Psoas muscle (tissue), 8 donors: ENCODE measurements around the gene GP2. TPM values are rescaled to one million over a fixed set of nuclear protein-coding genes. Genes with fewer than 3 reads are reported as not detected.

ENCODE experiments used
- ATAC-seq, 4 donors: fragments of 200-7000 bp; cut with Tn5 transposase; one replicate each; pipeline ENCODE4 v1.9.1; 2020; ENCODE audit warnings: moderate library complexity in 3 of 4, mild to moderate bottlenecking in 2 of 4
- DNase-seq, 2 donors: peaks; one replicate each; pipeline ENCODE4 v3.0.0-alpha.2; 2020
- H3K27ac ChIP-seq: fragments of 200-600 bp; one replicate; pipeline ENCODE4 v1.8.0; 2022
- H3K27me3 ChIP-seq, 3 donors: fragments of 200-600 bp in 1 of 3; one replicate each; pipeline versions ENCODE4 v1.6.1 to v1.8.0; 2013 to 2022; ENCODE audit warnings: low read length in 2 of 3, mild to moderate bottlenecking in 2 of 3, moderate library complexity in 1 of 3; ENCODE audit not compliant: insufficient read depth in 3 of 3
- H3K36me3 ChIP-seq, 2 donors: fragments of 200-600 bp in 1 of 2; one replicate each; pipeline versions ENCODE4 v1.6.1 to v1.8.0; 2013 to 2022; ENCODE audit warnings: low read depth in 1 of 2, mild to moderate bottlenecking in 1 of 2, moderate library complexity in 1 of 2; ENCODE audit not compliant: insufficient read depth in 1 of 2
- H3K4me1 ChIP-seq: fragments of 200-600 bp; one replicate; pipeline ENCODE4 v1.8.0; 2022
- H3K4me3 ChIP-seq: fragments of 200-600 bp; one replicate; pipeline ENCODE4 v1.8.0; 2022; ENCODE audit warnings: mild to moderate bottlenecking
- H3K9me3 ChIP-seq: fragments of 200-600 bp; one replicate; pipeline ENCODE4 v1.8.0; 2022
- CTCF ChIP-seq: fragments of 200-600 bp; IDR thresholded peaks from one replicate; pipeline ENCODE4 v1.8.0; 2022; ENCODE audit warnings: antibody characterized with exemption
- WGBS, 3 donors: extraction: QIAGEN DNeasy Blood & Tissue Kit; methylation state at CpG; one replicate each; pipeline versions ENCODE4 v1.1.6 to v1.1.7; 2013; 5-methylcytosine and 5-hydroxymethylcytosine counted together
- intact Hi-C, 2 donors: fragments of 100-400 bp; cut with DNase I; formaldehyde crosslinking; loops; one replicate each; pipeline versions ENCODE4 v1.11.0 to v1.14.2; 2022
- polyA plus RNA-seq, 3 donors: library from polyadenylated mRNA; stranded (reverse); fragments of 200-250 nt; gene quantifications; one replicate each; pipeline ENCODE4 v1.2.3, GENCODE V29; 2013
- total RNA-seq, 4 donors: library from RNA; stranded (reverse); fragmentation: NEBNext Ultra II Directional in 2 of 4; extraction: Animal tissue kit (Norgen Biotek cat#: 25700) in 2 of 4; gene quantifications; one replicate each; pipeline versions ENCODE4 v1.2.1 to v1.2.4, GENCODE V29; 2021 to 2023
- donor health status: healthy with polysubstance abuse.
- donor health status: DM: no; HTN: no; CAD: no; lungs with moderate emphysema.
- donor health status: Bipolar disorder and iron deficiency.
- donor health status: healthy.
- donor health status: DM: yes; HTN: yes; CAD: no.
- donor health status: DM: no; HTN: no; CAD: no.
- donor health status: DM: no; HTN: no; CAD: no.
- donor health status: DM: yes; HTN: yes; CAD: no.

GP2 gene
- total and polyA plus RNA-seq, 7 donors = 0.34 to 3.1 (median 0.91) TPM; not detected in 3

GRCh38 chr16:20310421-20311395 is 16.6 kb downstream of the GP2 start:
- H3K27me3 ChIP-seq = peaks cover 0 to 4% (median 0%) of the 10 kb centered on the region in 3 donors
- no peak overlapping the region for H3K4me3 ChIP-seq
- no peak for TF ChIP-seq CTCF
- 77 to 78% (median 78%) methylated on average over 11 of the region's 11 CpGs for WGBS, 3 donors
- no peaks in the 10 kb centered on the region for H3K4me1 ChIP-seq
- no peak overlapping the region for H3K27ac ChIP-seq
- ATAC-seq = no peak
- intact Hi-C loops = no loop called here
- H3K36me3 ChIP-seq = no peaks in the 10 kb centered on the region
- DNase-seq = no peak
- H3K9me3 ChIP-seq = no peaks in the 10 kb centered on the region

- no peak for TF ChIP-seq CTCF
- no peaks in the 10 kb centered on the region for H3K9me3 ChIP-seq
- H3K36me3 ChIP-seq = no peaks in the 10 kb centered on the region
- no peak overlapping the region for H3K4me3 ChIP-seq
- no peak for DNase-seq
- no peak for ATAC-seq
- 83 to 87% (median 83%) methylated on average over 6 of the region's 6 CpGs for WGBS, 3 donors
- intact Hi-C loops = loop anchor here in 1 of 2 donors (10.0 kb wide), 1 partner anchor 405 kb away; no protein-coding TSS in a partner anchor
- H3K4me1 ChIP-seq = no peaks in the 10 kb centered on the region
- peaks cover 0 to 4% (median 0%) of the 10 kb centered on the region in 3 donors for H3K27me3 ChIP-seq
- no peak overlapping the region for H3K27ac ChIP-seq
Observed at GRCh38 chr16:20309786-20310185, 17.5 kb downstream of the GP2 start.

- 66 to 71% (median 71%) methylated on average over 4 of the region's 4 CpGs for WGBS, 3 donors
- no peak for TF ChIP-seq CTCF
- no peaks in the 10 kb centered on the region for H3K36me3 ChIP-seq
- H3K27me3 ChIP-seq = peaks cover 0 to 4% (median 0%) of the 10 kb centered on the region in 3 donors
- H3K4me3 ChIP-seq = no peak overlapping the region
- no peaks in the 10 kb centered on the region for H3K4me1 ChIP-seq
- no peak for DNase-seq
- ATAC-seq = no peak
- no peaks in the 10 kb centered on the region for H3K9me3 ChIP-seq
- H3K27ac ChIP-seq = no peak overlapping the region
- intact Hi-C loops = loop anchor here in 1 of 2 donors (10.0 kb wide), 1 partner anchor 404 kb away; no protein-coding TSS in a partner anchor
Observed at GRCh38 chr16:20308801-20309590, 18.3 kb downstream of the GP2 start.

- no peak for ATAC-seq
- Histone ChIP-seq H3K27me3 (peaks cover 0 to 4% (median 0%) of the 10 kb centered on the region in 3 donors), H3K4me3 (no peak overlapping the region), H3K9me3 (no peaks in the 10 kb centered on the region), H3K27ac (no peak overlapping the region), H3K4me1 (no peaks in the 10 kb centered on the region), H3K36me3 (no peaks in the 10 kb centered on the region)
- intact Hi-C loops = loop anchor here in 1 of 2 donors (10.0 kb wide), 1 partner anchor 403 kb away; no protein-coding TSS in a partner anchor
- no peak for DNase-seq
- 63 to 74% (median 71%) methylated on average over 4 of the region's 4 CpGs for WGBS, 3 donors
- no peak for TF ChIP-seq CTCF
Observed at GRCh38 chr16:20308266-20308665, 19.0 kb downstream of the GP2 start.
